ENCODE results near the gene FMNL2.

The FMNL2 gene

GRCh38 chr2:152564754-152565551, 230.0 kb downstream of the FMNL2 start:
- no peak for DNase-seq

- DNase-seq, result no peak
These were observed 231.1 kb downstream of the FMNL2 start for GRCh38 chr2:152565884-152566727.

GRCh38 chr2:152566728-152567069, 231.7 kb downstream of the FMNL2 start:
- no peak for DNase-seq

GRCh38 chr2:152568531-152568930, 233.6 kb downstream of the FMNL2 start:
- DNase-seq, result no peak

- no peak for DNase-seq
These were observed 234.2 kb downstream of the FMNL2 start for GRCh38 chr2:152569186-152569585.

GRCh38 chr2:152571048-152571766, 236.2 kb downstream of the FMNL2 start:
- DNase-seq, result no peak

- no peak for DNase-seq
These were observed 237.1 kb downstream of the FMNL2 start for GRCh38 chr2:152572031-152572430.

GRCh38 chr2:152573168-152573567, 238.2 kb downstream of the FMNL2 start:
- DNase-seq, result no peak

GRCh38 chr2:152577579-152577978, 242.6 kb downstream of the FMNL2 start:
- DNase-seq, result no peak

GRCh38 chr2:152578573-152578972, 243.6 kb downstream of the FMNL2 start:
- DNase-seq, result no peak

GRCh38 chr2:152580714-152581113, 245.7 kb downstream of the FMNL2 start:
- DNase-seq, result no peak

GRCh38 chr2:152581360-152581759, 246.4 kb downstream of the FMNL2 start:
- no peak for DNase-seq

GRCh38 chr2:152582081-152582480, 247.1 kb downstream of the FMNL2 start:
- no peak for DNase-seq

GRCh38 chr2:152583512-152584229, 248.7 kb downstream of the FMNL2 start:
- no peak for DNase-seq

GRCh38 chr2:152584301-152584700, 249.3 kb downstream of the FMNL2 start:
- no peak for DNase-seq

- no peak for DNase-seq
These were observed 251.0 kb downstream of the FMNL2 start for GRCh38 chr2:152585830-152586484.

- DNase-seq, result no peak
These were observed 252.4 kb downstream of the FMNL2 start for GRCh38 chr2:152587187-152587947.

GRCh38 chr2:152588998-152589397, 254.0 kb downstream of the FMNL2 start:
- no peak for DNase-seq

- no peak for DNase-seq
These were observed 259.2 kb downstream of the FMNL2 start for GRCh38 chr2:152594022-152594766.

- DNase-seq, result no peak
These were observed 259.8 kb downstream of the FMNL2 start for GRCh38 chr2:152594792-152595191.
